ENCODE results near the gene TARS2. TPM values are rescaled to one million over a fixed set of nuclear protein-coding genes. Genes with fewer than 3 reads are reported as not detected.

The TARS2 gene
- total and polyA plus RNA-seq, 2 of the 13 experiments (the other 11 are each of a cell fraction or from before 2014, with no cell fraction given), result 21.3 to 22.8 TPM

- peak; percentile 48 for TF ChIP-seq ZNF407 (CRISPR knock-in tag; IDR thresholded peaks at IDR 0.05; ENCODE audit: not compliant biosample characterization)
- TF ChIP-seq ZNF124 (CRISPR knock-in tag; IDR thresholded peaks at IDR 0.05), result 0 out of 2 replicates have a peak, but pooled peaks have one; percentile 44
- TF ChIP-seq ZNF782 (CRISPR knock-in tag; IDR thresholded peaks at IDR 0.05; ENCODE audit: borderline replicate concordance), result no peak
- peak; percentile 58; the same call in 1 of the 2 replicates for TF ChIP-seq ZNF558 (CRISPR knock-in tag; IDR thresholded peaks at IDR 0.05; ENCODE audit: borderline replicate concordance)
- TF ChIP-seq ZNF510 (CRISPR knock-in tag; IDR thresholded peaks at IDR 0.05; ENCODE audit: low read depth), result 0 out of 2 replicates have a peak, but pooled peaks have one; percentile 57
- peak; percentile 76; the same call in 1 of the 2 replicates for TF ChIP-seq TBX3 (IDR thresholded peaks at IDR 0.05; ENCODE audit: borderline replicate concordance)
- TF ChIP-seq CHCHD3 (CRISPR knock-in tag; IDR thresholded peaks at IDR 0.05), result no peak
- peak; percentile 72; the same call in 1 of the 2 replicates for TF ChIP-seq ZNF691 (CRISPR knock-in tag; IDR thresholded peaks at IDR 0.05; ENCODE audit: borderline replicate concordance, low read depth)
- no peak for TF ChIP-seq MATR3 (CRISPR knock-in tag; IDR thresholded peaks at IDR 0.05)
- TF ChIP-seq ZNF883 (CRISPR knock-in tag; IDR thresholded peaks at IDR 0.05; ENCODE audit: not compliant biosample characterization), result no peak
- TF ChIP-seq TERF1 (CRISPR knock-in tag; IDR thresholded peaks at IDR 0.05), result no peak
- peak; percentile 91 for TF ChIP-seq POGZ (CRISPR knock-in tag; IDR thresholded peaks at IDR 0.05)
- TF ChIP-seq GPBP1L1 (CRISPR knock-in tag; IDR thresholded peaks at IDR 0.05), result no peak
- TF ChIP-seq MYNN (CRISPR knock-in tag; IDR thresholded peaks at IDR 0.05; ENCODE audit: low read depth), result 0 out of 2 replicates have a peak, but pooled peaks have one; percentile 36
These were observed at the start of gene TARS2 (continued) for GRCh38 chr1:150486966-150487762.
